DND-41 (cell line): Measurements from ENCODE around the gene GNL2.

Source experiments
- CTCF ChIP-seq: IDR thresholded peaks from 2 replicates; pipeline ENCODE4 v1.5.1; 2012; ENCODE audit warnings: borderline replicate concordance, low read length, moderate library complexity, mild to moderate bottlenecking; ENCODE audit not compliant: poor library complexity, severe bottlenecking; ENCODE audit errors: extremely low read depth
- EZH2 ChIP-seq: IDR thresholded peaks from 3 replicates; pipeline ENCODE4 v1.6.1; 2012; ENCODE audit warnings: borderline replicate concordance, low read depth, mild to moderate bottlenecking, moderate library complexity, low read length, inconsistent platforms; ENCODE audit not compliant: severe bottlenecking

GRCh38 chr1:37629726-37630425 lies 34.1 kb upstream of the GNL2 start:
- TF ChIP-seq CTCF = no peak
- no peak for TF ChIP-seq EZH2
